CD4-positive, alpha-beta T cell treated with Interleukin-4 for 4 hours (primary cell): ENCODE measurements around the gene CPA4.

Source experiments
- DNase-seq: peaks from one replicate; pipeline ENCODE4 v3.0.0-alpha.2; 2020

The CPA4 gene

GRCh38 chr7:130275826-130276297 lies 17.1 kb upstream of the CPA4 start:
- no peak for DNase-seq

- no peak for DNase-seq
These were observed 15.9 kb upstream of the CPA4 start for GRCh38 chr7:130276796-130277762.

- no peak for DNase-seq
These were observed 15.0 kb upstream of the CPA4 start for GRCh38 chr7:130277763-130278643.

- DNase-seq, result no peak
These were observed 14.1 kb upstream of the CPA4 start for GRCh38 chr7:130278860-130279259.

- DNase-seq, result no peak
These were observed 13.7 kb upstream of the CPA4 start for GRCh38 chr7:130279286-130279685.

- DNase-seq, result no peak
These were observed 13.1 kb upstream of the CPA4 start for GRCh38 chr7:130279906-130280305.

DNA sequence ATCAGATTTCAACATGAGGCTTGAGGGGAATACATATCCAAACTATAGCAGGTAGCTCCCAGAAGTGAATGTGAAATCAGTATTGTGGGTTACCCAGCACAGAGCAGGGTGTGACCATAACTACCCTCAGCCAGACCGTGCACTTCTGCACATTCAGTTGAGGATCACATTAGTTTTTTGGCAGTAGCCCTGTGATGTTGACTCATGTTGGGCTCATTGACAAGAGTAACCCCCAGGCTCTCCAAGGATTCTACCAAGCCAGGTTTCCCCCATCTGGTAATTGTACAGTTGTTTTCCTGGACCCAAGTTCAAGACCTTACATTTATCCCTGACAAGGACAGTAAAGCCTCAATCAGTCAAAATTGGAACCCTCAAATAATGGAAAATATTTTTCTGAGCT lies 11.7 kb upstream of the CPA4 start:
- no peak for DNase-seq

DNA sequence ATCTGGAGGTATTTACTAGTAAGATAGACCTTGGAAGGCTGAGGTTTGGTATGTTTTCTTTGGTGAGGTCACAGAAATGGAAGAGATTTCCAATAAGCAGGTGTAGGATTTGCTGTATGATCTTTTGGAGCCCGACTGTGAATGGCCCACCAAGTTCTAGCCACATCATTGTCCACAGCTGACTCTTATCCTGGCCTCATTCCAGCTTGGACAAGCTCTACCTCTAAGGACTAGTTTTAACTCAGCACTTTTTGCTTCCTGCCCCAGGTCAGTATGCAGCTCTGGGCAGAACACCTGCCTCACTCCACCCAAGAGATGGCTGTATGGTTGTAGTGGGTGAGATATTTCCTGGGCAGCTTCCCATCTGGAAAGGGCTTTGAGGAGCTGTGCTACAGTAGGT lies 6.1 kb upstream of the CPA4 start:
- no peak for DNase-seq

GRCh38 chr7:130288168-130288567 lies 4.8 kb upstream of the CPA4 start:
- DNase-seq, result no peak

DNA sequence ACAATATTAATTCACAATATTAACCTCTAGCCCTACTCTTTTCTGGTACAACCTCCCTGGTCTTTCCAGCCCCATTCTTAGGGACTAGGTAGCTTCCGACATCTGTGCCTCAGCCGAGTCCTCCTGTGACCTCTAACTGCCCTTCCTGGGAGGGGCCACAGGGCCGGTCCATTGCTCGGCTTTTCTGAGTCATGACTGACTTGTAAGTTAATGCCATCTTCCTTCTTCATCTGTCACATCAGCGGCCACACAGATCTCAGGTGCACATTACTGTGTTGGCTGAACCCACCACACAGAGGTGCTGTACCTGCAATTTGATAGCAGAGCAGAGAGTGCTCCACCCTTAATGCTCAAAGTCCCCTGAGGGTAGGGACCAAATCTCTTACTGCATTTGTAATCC lies 4.1 kb upstream of the CPA4 start:
- DNase-seq, result no peak

DNA sequence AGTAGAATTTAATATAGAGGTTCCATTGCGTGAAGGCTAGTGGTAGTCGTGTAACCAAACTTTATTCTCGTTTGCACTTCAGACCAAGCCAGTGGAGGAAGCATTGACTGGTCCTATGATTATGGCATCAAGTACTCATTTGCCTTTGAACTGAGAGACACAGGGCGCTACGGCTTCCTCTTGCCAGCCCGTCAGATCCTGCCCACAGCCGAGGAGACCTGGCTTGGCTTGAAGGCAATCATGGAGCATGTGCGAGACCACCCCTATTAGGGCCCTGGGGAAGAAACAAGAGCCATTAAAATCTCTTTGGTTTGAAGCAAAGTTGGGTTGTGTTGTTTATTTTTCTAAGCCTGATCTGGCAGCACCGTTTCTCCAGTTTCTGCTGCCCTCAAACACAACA lies 3.5 kb upstream of the CPA4 start:
- DNase-seq, result no peak

GRCh38 chr7:130290745-130291144 lies 2.2 kb upstream of the CPA4 start:
- no peak for DNase-seq

DNA sequence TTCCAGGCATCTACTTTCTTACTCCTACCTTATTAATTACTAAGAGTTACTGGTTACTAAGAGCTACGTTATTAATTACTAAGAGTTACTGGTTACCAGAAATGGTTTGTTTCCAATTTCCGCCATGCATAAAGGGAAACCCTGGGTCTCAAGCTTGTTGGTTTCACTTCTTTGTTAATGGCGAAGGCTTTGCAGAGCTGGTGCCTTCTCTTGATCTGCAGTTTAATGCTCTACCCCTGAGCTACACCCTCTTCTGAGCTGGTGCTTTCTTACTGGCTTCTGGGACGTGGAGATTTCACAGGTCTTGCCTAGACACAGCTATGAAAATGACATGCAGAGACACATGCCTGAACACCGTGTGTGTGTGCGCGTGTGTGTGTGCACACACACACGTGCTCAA lies 560 bp downstream of the CPA4 start:
- DNase-seq, result no peak

DNA sequence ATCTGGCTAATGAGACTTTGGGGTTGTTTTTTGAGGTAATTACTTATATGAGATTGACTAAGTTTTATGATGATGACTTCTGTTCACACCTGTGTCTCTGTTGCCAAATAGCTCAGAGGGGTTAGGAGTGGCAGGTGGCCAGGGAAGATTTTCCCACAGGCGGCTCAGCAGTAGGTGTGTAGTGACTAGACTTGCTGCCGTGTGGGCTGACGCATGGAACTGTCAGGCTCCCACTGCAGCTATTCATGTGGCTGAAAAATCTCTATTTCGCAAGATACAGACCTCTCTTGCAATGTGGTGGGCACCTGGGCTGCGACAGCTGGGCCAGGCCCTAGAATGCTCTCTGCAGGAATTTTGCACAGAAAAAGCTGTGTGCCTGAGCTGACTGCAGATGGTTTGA lies 1.4 kb downstream of the CPA4 start:
- DNase-seq, result no peak

- DNase-seq, result no peak
These were observed 3.4 kb downstream of the CPA4 start for GRCh38 chr7:130296221-130296951.

DNA sequence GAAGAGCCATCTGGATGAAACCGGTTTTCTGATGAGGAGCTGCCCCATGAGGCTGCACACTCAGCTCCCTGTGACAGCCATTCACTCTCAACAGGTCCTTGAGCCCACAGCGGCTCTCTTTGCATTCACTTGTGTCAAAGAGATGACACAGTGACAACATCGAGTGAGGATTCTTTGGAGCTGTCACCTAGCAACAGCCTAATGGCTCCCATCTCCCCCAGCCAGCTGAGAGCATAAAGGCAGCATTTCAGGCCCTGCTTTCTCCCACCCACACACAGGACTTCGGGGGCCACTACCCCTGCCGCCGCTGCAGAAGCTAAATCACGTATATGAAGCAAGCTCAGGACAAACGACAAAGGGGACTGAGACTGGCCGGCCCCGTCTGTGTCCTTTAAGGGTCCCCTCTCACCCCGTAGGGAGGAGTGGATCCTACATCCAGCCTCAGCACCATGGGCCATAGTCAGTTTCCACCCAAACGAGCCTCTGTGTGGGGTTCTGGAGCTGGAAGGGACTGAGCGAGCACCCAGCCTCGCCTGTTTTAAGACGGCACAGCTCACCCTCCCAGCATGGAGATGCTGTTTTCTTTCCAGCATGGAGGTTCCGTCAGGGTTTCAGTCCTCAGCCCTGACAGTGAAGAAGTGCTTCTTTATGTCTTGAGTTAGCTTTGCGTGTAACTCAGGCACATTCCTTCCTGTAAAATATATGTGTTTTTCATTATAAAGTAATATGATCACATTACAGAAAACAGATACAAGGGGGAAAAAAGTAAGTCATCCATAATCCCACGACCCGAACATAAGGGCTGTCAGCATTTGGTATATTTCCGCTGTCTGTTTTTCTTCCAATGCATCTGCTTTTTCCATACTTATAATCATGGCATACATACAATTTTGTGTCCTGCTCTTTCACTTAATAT lies 4.9 kb downstream of the CPA4 start:
- DNase-seq, result no peak

- no peak for DNase-seq
These were observed 5.8 kb downstream of the CPA4 start for GRCh38 chr7:130298544-130299326.

- DNase-seq, result no peak
These were observed 6.9 kb downstream of the CPA4 start for GRCh38 chr7:130299866-130300265.

GRCh38 chr7:130301501-130302020 lies 8.6 kb downstream of the CPA4 start:
- DNase-seq, result no peak

DNA sequence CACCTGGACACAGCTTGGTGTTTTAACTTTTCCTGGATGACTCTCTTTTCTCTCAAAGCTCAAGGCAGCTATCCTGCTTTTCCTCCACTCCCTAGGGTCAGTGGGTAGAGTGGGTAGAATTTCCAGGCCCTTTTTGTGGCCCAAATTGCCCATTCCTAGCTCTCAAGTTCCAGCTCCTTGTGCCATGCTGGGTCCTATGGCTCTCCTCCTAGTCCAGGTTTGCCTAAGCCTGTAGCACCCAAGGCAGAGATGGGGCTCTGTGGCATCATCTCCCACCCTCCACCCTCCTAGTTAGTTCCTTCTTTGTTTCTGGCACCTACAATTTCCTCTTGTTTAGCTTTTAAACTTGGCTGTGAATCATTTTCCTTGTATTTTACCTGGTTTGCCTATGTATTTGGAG lies 9.7 kb downstream of the CPA4 start:
- no peak for DNase-seq

DNA sequence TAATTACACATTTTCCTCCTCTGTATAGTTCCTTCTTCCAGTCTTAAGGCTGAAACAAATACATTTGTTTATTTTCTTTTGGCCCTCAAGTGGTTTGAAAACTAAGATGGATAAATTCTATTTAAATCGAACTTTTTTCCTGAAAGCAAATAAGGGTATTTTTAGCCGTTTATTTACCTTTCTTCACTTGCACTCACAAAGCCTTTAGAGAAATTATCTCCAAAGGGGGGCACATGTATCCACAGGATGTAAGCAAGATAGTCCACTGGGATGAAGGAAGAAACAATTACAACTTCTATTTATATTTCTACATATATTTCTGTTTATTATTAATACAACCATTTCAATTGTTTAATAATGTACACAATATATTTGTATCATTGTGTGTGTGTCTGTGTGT lies 10.2 kb downstream of the CPA4 start:
- no peak for DNase-seq
